Stimulated activated naive CD4-positive, alpha-beta T cell treated with Interleukin-2 at 50 U/mL for 16 hours (primary cell): ENCODE data around the gene ARHGAP15.

Experiments used
- DNase-seq: peaks from one replicate; lab custom pipeline; 2025; lab: John Stamatoyannopoulos, UW

The ARHGAP15 gene

DNA sequence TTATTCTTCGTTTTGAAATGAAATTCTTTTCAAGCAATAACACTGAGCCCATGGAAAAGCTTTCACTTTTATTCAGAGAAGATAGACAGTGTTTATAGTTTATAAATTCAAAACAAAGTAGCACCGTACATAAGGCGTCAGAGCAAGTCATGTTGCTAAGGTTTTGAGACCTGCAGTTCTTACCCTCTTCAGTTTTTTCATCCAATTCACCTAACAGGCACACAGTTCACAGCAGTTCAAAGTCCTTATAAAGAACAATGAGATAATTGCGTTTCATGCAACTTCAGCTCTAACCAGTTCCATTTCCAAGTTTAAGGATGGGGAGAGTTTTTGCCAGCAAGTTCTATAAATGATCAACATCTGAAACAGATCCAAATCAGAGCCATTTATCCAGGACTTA, 96.7 kb downstream of the ARHGAP15 start:
- DNase-seq = no peak

DNA sequence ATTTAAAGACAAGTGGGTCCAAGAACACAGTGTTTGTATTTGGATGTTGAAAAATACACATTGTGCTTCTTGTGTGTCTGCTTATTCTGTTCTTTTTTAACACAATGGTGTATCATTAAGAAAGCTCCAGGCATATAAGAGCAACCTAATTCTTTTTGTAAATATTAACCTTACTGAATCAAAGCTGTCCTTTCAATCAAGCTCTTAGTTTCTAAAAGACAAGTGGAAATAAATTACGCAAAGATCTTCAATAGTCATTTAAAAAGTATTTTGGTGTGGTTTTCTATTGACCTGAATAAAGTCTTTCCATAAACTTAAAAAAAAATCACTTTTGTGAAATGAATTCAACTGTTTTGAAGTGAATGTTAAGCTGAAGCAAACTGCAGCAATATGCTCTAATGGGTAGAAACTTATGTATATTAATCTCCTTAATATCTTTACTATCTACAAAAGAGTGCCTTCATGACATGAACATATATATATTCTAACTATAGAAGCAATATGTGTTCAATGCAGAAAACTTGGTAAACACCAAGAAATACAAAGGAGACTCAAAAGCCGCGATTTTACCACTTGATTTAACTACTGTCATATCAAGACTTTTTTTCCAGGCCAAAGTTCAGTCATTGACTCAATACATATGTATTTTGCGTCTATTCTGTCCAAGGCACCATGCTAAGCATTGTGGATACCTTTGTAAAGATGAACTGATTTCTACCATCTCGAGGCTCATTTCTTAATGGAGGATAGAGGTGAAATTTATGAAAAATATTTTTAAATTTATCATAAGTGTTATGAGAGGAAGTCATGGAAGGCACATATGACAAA, 97.7 kb downstream of the ARHGAP15 start:
- no peak for DNase-seq

DNA sequence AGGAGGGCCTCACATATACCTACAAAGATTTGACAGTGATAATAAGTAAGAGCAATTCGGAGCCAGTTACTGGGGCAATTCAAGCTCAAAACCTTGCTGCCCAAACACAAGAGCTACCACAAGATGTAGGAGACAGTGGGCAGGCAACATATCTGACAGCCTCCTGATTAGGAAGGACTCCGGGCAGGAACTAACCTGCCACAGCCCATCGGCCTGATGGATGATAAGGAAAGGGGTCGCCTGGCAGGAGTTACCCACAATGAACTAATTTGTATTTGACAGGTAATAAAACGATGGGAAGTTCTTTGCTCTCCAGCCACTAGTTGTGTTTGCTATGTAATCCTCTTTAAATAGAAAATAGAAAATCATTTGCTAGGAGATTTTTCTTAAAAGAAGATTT, 100.2 kb downstream of the ARHGAP15 start:
- no peak for DNase-seq

DNA sequence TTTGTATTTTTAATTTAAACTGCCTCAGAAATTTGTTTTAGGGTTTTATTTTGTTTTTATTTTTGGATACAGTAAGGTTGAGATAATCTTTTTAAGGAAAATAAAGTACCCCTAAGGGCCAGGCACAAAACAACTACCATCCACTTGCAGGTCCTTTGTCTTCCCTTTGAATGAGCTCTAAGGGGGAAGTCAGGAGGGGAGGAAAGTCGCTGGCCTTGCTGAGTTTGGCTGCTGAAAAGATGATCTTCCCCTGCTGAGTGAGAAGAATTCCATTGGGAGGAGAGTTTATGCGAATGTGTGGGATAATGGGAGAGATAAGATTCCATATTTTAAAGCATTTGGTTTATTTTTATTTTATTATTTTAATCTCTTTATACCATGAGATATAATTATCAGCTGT, 100.7 kb downstream of the ARHGAP15 start:
- DNase-seq = no peak

DNA sequence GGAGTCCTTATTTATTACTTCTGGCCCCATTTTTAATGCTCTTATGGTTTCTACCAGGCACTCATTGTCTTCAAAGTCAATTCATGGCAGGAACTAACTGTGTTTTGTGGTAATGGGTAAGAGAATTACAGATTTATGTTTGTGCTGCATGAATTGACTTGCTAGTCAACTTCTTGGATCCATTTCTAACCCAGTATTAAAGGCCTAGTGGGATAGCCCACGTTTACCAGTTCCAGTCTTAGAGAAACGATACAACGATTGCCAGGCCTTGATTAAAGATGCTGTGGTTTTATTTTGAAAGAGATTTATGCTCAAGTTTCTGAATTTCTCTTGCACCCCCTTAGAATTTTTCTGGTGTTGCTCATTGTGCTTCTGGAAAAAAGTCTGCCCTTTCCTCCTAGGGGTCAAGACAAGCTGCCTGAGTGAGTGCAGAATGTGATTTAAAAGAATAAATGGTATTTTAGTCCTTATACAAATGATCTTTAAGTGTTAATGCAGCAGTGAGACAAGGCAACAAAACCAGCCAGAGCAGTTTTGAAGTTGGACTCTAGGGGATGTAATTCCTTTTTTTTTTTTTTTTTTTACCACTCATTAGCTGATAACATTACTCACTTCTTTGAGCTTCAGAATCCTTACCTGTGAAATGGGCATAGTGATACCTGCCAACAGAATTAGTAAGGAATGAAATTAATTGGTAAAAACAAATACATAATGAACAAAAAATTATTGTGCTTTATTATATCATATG, 101.5 kb downstream of the ARHGAP15 start:
- DNase-seq = no peak

DNA sequence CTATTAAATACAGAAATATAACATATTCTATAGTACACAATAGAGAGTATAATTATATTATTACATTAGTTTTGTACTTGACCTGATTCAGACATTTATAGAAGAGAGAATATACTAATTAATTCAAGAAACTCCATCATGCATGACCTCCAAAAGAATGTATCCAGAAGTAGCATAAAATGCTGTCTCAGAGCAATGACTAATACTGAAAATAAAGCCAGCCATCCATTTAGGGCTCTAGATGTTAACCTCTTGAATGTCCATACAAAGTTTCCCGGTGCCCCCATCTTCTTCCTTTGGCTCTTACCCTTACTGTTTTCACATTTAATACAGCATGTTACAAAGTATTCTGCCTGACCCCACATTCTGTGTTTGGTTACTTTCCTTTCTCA, 102.0 kb downstream of the ARHGAP15 start:
- no peak for DNase-seq

DNA sequence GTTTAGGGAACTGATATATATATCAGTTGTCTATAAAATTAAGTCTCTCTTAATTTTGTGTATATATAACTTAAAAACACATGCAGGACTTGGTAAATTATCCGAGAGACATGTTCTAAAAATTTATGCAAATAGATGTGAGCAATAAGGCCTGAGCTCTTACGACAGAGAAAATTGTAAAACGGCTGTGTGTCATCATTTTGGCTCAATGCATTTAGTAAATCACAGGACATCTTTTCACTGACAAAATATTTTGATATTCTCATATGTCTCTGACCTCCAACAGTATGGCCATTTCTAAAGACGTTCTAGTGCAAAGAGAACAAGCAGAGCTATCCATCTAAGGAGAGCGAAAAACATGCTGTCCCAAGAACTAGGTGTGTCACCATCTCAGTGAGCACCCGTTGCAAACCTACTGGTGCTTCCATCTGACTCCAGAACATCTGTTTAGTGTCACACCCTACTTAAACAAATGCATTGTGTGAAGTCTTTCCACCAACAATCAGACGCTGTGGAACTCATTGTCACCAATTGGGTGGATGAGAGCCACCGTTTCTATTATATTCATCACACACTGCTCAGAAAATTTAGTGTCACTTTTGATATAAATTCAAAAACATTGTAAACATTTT, 108.0 kb downstream of the ARHGAP15 start:
- DNase-seq = no peak

DNA sequence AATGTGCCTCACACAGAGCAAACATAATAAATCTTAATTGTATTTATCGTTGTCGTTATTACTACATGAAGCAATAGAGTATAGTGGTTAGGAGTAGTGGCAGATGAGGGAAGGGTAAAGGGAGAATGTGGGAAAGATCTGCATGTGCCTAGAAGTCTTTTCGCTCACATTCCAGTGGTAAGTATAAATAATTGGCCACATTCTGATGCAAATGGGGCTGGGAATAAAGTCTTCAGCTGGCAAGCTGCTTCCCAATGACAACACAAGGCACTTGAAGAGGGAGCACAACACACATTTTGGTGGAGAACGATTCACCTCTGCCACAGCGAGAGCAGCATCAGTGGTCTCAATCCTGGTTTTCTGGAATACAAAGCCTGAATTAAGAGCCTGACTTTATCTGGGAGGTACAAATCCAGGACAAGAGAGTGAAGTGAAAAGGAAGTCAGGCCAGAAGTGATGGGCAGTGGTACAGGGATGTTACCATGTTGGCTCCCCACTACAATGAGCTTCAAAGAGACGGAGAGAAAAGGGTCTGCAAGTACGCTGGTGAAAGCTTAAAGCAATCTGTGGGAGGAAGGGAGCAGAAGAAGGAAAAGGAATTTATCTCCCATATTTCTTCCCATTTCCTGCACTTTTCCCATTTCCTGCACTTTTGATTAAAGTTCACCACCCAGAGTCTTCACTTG, 112.3 kb downstream of the ARHGAP15 start:
- no peak for DNase-seq

DNA sequence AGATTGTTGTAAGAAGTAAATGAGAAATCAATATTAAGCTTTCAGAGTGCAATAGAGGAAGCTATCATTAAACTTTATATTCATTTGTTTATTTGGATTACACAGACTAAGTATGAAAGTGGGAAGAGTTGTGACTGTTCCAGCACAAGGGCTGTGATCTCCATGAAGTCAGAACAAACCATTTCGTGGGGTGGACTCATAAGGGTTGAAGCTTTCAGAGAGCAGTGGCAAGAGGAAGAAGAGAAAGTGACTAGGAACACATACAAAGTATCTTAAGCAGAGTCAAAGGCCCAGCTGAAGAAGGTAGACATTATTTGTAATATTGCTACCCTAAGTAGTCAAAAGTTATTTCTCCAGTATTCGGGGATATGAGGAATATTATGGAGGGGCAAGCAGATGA, 117.0 kb downstream of the ARHGAP15 start:
- DNase-seq = no peak

DNA sequence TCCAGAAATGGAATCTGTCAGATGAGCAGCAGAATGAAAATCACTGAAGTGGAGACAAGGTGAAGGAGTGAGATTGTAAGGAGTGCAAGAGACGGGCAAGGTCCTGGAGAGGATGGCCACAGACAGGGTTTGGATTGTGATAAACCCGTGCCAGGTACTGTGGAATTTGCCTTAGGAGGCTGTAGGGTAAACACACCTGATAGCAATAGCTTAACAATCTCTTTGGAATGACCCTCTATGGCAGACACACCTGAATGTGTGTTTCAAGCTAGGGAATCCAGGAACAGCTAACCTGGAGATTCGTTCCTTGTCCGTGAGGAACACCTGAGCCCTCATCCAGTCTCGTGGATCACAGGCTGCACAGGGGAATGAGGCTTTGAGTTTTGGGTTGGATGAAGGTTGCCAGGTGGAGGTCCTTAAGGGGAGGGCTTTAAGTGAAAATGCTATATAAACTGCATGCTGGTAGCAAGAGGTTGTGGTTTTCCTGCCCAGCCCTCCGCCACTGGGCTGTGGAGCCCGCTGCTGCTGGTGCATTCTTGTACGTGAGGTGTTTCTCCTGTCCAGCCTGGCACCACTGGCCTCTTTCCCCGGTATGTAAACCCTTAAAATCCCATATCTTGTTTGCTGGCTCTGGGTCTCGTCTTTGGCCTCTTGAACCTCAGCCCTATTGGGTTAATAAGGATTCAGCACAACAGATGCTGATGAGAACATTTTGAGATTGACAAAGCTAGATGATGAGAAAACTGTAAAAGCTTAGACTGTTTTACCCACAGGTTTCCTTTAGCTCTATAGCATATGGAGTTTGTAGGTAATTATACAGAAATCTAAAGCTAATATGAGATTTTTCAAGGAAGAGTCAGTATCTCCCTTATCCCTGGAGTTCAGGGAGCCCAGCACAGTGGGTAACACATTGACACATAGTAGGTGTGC, 117.9 kb downstream of the ARHGAP15 start:
- DNase-seq = no peak

DNA sequence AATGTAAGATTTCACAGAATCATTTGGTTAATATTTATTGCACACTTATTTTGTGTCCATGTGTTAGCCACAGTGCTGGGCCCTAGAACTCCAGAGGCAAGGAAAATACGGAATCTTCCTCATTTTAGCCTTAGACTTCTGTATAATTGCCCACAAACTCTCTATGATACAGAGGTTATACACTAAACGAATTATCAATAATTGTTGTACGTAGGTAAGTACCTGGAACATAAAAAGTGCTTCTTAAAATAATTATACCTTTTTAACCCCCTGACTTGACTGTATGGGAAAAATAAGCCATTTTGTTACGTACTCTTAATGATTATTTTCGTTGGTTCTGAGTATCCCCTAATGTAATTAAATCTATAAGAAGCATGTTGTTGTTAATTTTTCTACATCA, 119.4 kb downstream of the ARHGAP15 start:
- no peak for DNase-seq

DNA sequence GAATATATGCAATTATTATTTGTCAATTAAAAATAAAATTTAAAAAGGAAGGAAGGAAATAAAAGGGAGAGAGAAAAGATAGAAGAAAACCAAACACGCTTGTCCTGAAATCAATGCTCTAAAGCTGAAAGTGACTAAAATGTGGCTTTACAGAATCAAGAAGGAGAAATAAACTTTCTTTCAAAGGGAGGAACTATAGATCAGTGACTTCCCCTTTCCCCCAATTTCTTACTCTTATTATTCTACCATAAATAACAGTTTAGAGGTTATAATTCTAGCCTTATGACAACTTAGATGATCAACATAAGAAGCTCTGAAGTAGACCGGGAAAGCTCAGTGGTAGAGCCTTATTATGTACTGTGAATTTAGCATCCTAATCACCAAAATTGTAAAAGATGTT, 122.5 kb downstream of the ARHGAP15 start:
- DNase-seq = no peak

DNA sequence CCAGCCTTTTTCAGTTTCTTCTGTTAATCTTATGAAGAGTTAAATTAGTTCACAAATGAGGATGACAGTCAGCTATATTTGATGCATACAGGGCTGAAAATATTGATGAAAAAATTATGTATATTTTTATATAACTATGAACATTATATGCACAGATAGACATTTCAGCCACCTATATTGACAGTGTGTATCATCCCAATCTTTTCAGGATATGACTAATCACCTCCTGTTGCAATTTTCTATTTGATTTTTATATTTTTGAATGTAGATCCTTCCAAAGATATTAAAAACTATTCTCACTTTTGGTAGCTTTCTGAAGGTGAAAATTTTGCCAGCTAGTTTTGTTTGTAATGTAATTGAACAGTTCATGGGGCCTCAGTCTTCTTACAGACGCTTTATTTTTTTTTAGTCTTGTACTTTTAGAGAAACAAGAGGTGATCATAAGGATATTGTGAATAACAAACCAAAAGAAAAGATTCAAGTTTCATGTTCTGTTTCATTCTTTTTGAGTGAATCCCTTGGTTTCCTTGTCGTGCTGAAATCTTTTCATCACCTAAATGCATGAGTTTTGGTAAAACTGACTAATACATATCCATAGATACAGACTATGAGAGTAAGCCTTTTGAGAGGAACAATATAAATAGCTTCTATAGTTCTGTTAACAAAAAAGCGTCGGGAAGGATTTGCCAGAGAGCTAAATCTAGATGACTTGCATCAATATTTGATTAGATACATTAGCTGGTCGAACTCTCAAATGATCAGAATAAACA, 123.1 kb downstream of the ARHGAP15 start:
- DNase-seq = no peak

DNA sequence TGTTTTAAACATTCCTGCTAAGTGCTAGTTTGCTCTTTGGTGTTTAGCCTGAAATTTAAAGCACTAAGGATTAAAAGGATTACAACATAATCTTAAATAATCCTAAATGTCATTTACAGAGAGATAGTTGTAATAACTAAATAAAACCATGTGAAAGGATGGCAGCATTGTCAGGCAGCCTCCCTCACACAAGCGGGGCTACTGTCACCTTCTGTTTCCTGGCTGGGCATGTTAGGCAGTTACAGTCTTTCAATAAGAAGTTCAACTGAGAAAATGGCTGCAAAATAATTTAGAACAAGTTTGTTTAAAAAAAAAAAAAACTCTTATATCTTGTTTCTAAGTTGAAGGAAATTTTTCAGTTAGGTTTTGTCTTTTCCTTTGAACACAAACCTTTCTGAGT, 124.9 kb downstream of the ARHGAP15 start:
- peak; percentile 6 for DNase-seq

DNA sequence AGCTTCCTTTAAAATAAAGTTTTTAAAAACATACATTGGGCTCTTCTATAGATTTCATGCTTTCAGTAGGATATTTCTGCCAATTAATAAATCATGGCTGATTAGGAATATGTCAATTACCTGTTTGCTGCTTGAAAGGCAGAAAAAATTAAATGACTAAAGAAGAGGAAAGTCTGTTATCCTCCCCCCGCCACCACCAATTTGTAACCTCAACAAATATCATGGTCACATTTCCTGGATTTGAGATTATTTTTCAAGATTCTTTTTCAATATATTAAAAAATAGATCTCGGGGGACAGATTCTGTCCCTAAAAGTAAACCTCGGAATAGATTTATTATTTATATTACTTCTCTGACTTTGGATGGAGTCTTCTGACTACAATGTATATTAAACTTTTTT, 125.9 kb downstream of the ARHGAP15 start:
- no peak for DNase-seq

DNA sequence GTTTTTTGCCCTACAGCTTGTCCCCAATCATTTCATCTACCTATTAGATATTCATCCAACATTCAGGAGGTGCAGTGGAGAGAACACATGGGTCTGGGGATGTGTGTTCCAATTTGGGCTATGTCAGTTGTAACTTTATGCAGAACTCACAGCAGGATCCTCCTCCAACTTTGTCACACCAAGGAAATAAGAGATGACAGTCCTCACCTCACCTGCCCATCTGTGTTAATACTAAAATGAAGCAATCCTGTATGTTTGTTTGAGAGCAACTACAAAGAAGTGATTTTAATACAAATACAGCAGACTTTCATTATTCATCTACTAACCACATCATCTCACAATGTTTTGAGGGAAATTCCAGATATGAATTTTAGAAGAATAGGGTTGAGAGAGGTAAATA, 126.7 kb downstream of the ARHGAP15 start:
- no peak for DNase-seq

DNA sequence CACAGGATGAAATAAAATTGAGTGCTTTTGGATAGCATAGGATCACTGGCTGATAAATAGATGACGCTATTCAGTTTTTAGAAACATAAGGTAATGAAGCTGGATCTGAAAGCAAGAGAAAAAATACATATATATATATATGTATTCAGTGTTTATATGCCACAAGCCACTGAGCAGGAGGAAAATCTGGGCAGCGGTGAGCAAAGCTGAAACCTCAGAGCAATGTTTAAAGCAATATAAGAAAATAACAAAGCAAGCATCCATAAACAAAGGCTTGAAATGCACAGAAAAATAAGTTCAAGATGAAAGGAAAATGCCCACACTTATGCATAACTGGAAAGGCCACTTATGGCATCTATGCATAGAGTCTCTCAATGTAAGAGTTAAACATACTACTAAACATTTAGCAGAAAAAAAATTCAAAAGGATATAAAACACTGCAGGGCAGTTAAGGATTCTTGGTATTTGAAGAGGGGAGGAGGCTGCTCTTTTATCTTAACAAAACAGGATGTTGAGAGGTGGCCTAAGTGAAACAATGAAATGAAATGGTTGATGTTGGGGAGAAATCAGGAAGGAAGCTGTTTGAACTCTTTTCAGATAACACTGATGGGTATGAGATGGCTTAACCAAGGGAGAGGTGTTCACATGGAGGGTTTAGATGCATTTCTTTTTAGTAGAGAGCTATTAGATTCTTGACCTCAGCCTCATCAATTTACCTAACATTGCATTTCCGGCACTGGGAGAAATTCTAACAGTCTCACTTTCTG, 129.1 kb downstream of the ARHGAP15 start:
- no peak for DNase-seq

DNA sequence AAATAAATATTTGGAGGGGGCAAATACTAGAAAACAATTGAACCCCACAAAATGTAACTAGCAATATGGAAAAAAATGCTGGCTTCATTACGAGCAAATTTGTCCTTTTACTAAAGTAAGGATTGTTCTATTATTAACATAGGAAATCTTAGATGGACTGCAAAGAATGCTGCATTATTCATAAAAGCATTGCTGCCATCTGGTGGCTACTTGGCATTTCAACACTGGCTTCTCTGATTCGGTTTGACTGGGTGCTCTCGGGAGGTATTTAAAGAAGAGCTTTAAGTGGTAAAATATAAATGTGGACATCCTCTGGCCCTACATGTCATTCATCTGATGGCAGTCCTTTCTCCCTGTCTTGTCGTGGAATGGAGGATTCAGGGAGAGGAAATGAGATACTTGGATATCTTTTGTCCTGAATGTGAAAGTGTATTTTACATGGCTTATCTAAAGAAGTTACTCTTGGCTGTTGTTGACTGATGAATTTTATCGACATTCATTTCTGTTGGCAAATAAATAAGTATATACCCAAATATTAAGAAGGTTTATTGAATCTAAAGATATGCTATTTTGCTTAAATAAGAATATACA, 130.2 kb downstream of the ARHGAP15 start:
- DNase-seq = peak; percentile 66

DNA sequence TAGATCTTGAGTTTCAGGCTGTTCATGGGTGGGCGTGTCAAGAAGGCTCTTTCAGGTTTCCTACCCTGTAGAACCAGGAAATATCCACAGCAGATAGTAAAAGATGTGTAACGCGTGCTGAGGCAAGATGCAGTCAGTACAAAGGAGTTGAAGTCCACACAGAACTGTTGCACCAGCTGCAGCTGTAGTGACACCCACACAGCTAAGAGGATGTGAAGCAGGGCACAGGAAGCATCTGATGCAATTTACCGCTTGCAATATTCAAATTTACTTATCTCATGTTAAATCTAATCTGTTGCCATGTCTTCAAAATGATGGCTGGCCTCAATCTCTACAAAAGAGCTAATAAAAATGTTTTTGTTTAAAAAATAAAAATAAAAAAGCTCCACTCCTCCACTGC, 132.8 kb downstream of the ARHGAP15 start:
- peak; percentile 38 for DNase-seq
